Trophoblast cell (in vitro differentiated cells and primary cell): ENCODE data around the gene OGFOD2.
"Not testable (repeated sequence)": the region's sequence is repeated elsewhere in the genome, so short reads cannot be mapped to it uniquely, and the experiment has no call there.

Source experiments
- DNase-seq, 2 donors: peaks; one replicate each; pipeline ENCODE4 v3.0.0-alpha.2; 2016
- H2AFZ ChIP-seq: 2 replicates; pipeline ENCODE4 v1.6.1; 2013; ENCODE audit warnings: low read length, moderate library complexity, mild to moderate bottlenecking; ENCODE audit not compliant: insufficient read depth, poor library complexity
- H2AK5ac ChIP-seq: 2 replicates; pipeline ENCODE4 v1.6.1; 2013; ENCODE audit warnings: mild to moderate bottlenecking, low read length
- H2BK120ac ChIP-seq: 2 replicates; pipeline ENCODE4 v1.6.1; 2013; ENCODE audit warnings: low read length, mild to moderate bottlenecking, moderate library complexity; ENCODE audit not compliant: insufficient read depth, poor library complexity
- H2BK12ac ChIP-seq: 2 replicates; pipeline ENCODE4 v1.6.1; 2013; ENCODE audit warnings: mild to moderate bottlenecking, low read length, moderate library complexity
- H2BK5ac ChIP-seq: 2 replicates; pipeline ENCODE4 v1.6.1; 2013; ENCODE audit warnings: low read length, low read depth, moderate library complexity, mild to moderate bottlenecking; ENCODE audit not compliant: poor library complexity
- H3K14ac ChIP-seq: 2 replicates; pipeline ENCODE4 v1.6.1; 2013; ENCODE audit warnings: mild to moderate bottlenecking, low read length
- H3K18ac ChIP-seq: 2 replicates; pipeline ENCODE4 v1.6.1; 2013; ENCODE audit warnings: mild to moderate bottlenecking, low read length
- H3K23ac ChIP-seq: 2 replicates; pipeline ENCODE4 v1.6.1; 2013; ENCODE audit warnings: low read length
- H3K27ac ChIP-seq: 2 replicates; pipeline ENCODE4 v1.5.1; 2013; ENCODE audit warnings: low read depth, mild to moderate bottlenecking, inconsistent platforms, low read length, moderate library complexity
- H3K27me3 ChIP-seq: 2 replicates; pipeline ENCODE4 v1.6.1; 2013; ENCODE audit warnings: inconsistent platforms, mild to moderate bottlenecking, low read length, moderate library complexity; ENCODE audit not compliant: insufficient read depth
- H3K36me3 ChIP-seq, 2 experiments: 1 replicate in 1 of 2; 2 replicates in 1 of 2; pipeline ENCODE4 v1.6.1; 2013; ENCODE audit warnings: low read length in 2 of 2, mild to moderate bottlenecking in 2 of 2, moderate library complexity in 1 of 2; ENCODE audit not compliant: insufficient read depth in 2 of 2, control insufficient read depth in 1 of 2
- H3K4ac ChIP-seq: 2 replicates; pipeline ENCODE4 v1.6.1; 2013; ENCODE audit warnings: low read depth, mild to moderate bottlenecking, low read length, moderate library complexity
- H3K4me1 ChIP-seq, 2 experiments: 1 replicate in 1 of 2; 2 replicates in 1 of 2; pipeline ENCODE4 v1.6.1; 2013; ENCODE audit warnings: low read length in 2 of 2, mild to moderate bottlenecking in 2 of 2, moderate library complexity in 1 of 2; ENCODE audit not compliant: insufficient read depth in 2 of 2, control insufficient read depth in 1 of 2
- H3K4me2 ChIP-seq: 2 replicates; pipeline ENCODE4 v1.6.1; 2013; ENCODE audit warnings: inconsistent platforms, mild to moderate bottlenecking, low read length, moderate library complexity
- H3K4me3 ChIP-seq: 2 replicates; pipeline ENCODE4 v1.5.1; 2013; ENCODE audit warnings: mild to moderate bottlenecking, low read depth, low read length, inconsistent platforms
- H3K79me1 ChIP-seq: one replicate; pipeline ENCODE4 v1.6.1; 2013; ENCODE audit warnings: low read length
- H3K79me2 ChIP-seq: 2 replicates; pipeline ENCODE4 v1.6.1; 2013; ENCODE audit warnings: low read length, mild to moderate bottlenecking; ENCODE audit not compliant: control insufficient read depth, insufficient read depth, poor library complexity
- H3K9ac ChIP-seq: 2 replicates; pipeline ENCODE4 v1.6.1; 2013; ENCODE audit warnings: mild to moderate bottlenecking, low read length
- H3K9me3 ChIP-seq: 2 replicates; pipeline ENCODE4 v1.6.1; 2013; ENCODE audit warnings: low read depth, mild to moderate bottlenecking, control low read depth, inconsistent platforms, low read length; ENCODE audit not compliant: insufficient read depth
- H4K12ac ChIP-seq: 2 replicates; pipeline ENCODE4 v1.6.1; 2013; ENCODE audit warnings: low read depth, mild to moderate bottlenecking, low read length, moderate library complexity
- H4K8ac ChIP-seq: 2 replicates; pipeline ENCODE4 v1.6.1; 2013; ENCODE audit warnings: low read depth, mild to moderate bottlenecking, low read length, moderate library complexity
- H4K91ac ChIP-seq: one replicate; pipeline ENCODE4 v1.6.1; 2013; ENCODE audit warnings: low read depth, mild to moderate bottlenecking, low read length, moderate library complexity
- WGBS: extraction: QIAGEN DNeasy Blood & Tissue Kit; methylation state at CpG from one replicate; pipeline ENCODE4 v1.1.7; 2013; ENCODE audit warnings: missing lambda C conversion rate; ENCODE audit not compliant: insufficient read length, insufficient coverage; ENCODE audit errors: extremely low coverage; 5-methylcytosine and 5-hydroxymethylcytosine counted together

Gene OGFOD2

GRCh38 chr12:122937622-122938091 lies 37.4 kb upstream of the OGFOD2 start:
- Histone ChIP-seq H3K4me3 (no peak overlapping the region), H2AK5ac (no peak overlapping the region), H3K36me3 (no peaks in the 10 kb centered on the region), H3K79me1 (no peaks in the 10 kb centered on the region), H2BK120ac (no peak overlapping the region), H3K4ac (no peak overlapping the region), H3K4me2 (no peak overlapping the region), H3K79me2 (no peaks in the 10 kb centered on the region), H2BK12ac (no peak overlapping the region), H4K91ac (no peak overlapping the region), H3K27ac (no peak overlapping the region), H4K12ac (no peak overlapping the region), H3K23ac (no peak overlapping the region), H3K27me3 (no peaks in the 10 kb centered on the region), H2BK5ac (no peak overlapping the region), H3K9ac (no peak overlapping the region), H3K18ac (no peak overlapping the region), H3K9me3 (no peaks in the 10 kb centered on the region), H3K4me1 (peaks cover 0 to 3% of the 10 kb centered on the region in 2 experiments), H4K8ac (no peak overlapping the region), H2AFZ (no peak overlapping the region), H3K14ac (no peak overlapping the region)
- DNase-seq = no peak
- no CpG with 5 or more reads among the region's 3 CpGs for WGBS

- no peak overlapping the region for H4K8ac ChIP-seq
- H3K4me2 ChIP-seq = no peak overlapping the region
- no peak overlapping the region for H2AFZ ChIP-seq
- no peak overlapping the region for H2BK12ac ChIP-seq
- no peak overlapping the region for H3K18ac ChIP-seq
- DNase-seq = no peak
- no peak overlapping the region for H4K91ac ChIP-seq
- no peaks in the 10 kb centered on the region for H3K27me3 ChIP-seq
- no peak overlapping the region for H2AK5ac ChIP-seq
- H2BK5ac ChIP-seq = no peak overlapping the region
- no peak overlapping the region for H3K4me3 ChIP-seq
- H3K79me1 ChIP-seq = no peaks in the 10 kb centered on the region
- no peak overlapping the region for H2BK120ac ChIP-seq
- no peak overlapping the region for H3K23ac ChIP-seq
- H3K9ac ChIP-seq = no peak overlapping the region
- no peak overlapping the region for H3K4ac ChIP-seq
- WGBS = no CpG with 5 or more reads among the region's 4 CpGs
- peaks cover 0 to 3% of the 10 kb centered on the region in 2 experiments for H3K4me1 ChIP-seq
- no peaks in the 10 kb centered on the region for H3K79me2 ChIP-seq
- H3K36me3 ChIP-seq = no peaks in the 10 kb centered on the region
- H3K14ac ChIP-seq = no peak overlapping the region
- no peak overlapping the region for H3K27ac ChIP-seq
- no peaks in the 10 kb centered on the region for H3K9me3 ChIP-seq
- H4K12ac ChIP-seq = no peak overlapping the region
Measured at GRCh38 chr12:122939125-122939524, 35.9 kb upstream of the OGFOD2 start.

GRCh38 chr12:122941351-122941750 lies 33.7 kb upstream of the OGFOD2 start:
- not testable (repeated sequence) for H3K79me1 ChIP-seq, H2BK120ac ChIP-seq, H2AK5ac ChIP-seq, H3K27ac ChIP-seq, H4K8ac ChIP-seq, H2BK5ac ChIP-seq, H3K36me3 ChIP-seq, H4K12ac ChIP-seq, H3K4me3 ChIP-seq, H3K9me3 ChIP-seq, H2BK12ac ChIP-seq, DNase-seq, H2AFZ ChIP-seq, H3K23ac ChIP-seq, H3K18ac ChIP-seq, H3K14ac ChIP-seq, H3K4me2 ChIP-seq, H3K4ac ChIP-seq, H4K91ac ChIP-seq, H3K4me1 ChIP-seq, H3K79me2 ChIP-seq, H3K9ac ChIP-seq, H3K27me3 ChIP-seq
- WGBS = no CpG with 5 or more reads among the region's 5 CpGs

- H2BK5ac ChIP-seq = no peak overlapping the region
Measured at GRCh38 chr12:122942637-122943036, 32.4 kb upstream of the OGFOD2 start.

More at GRCh38 chr12:122942637-122943036, 32.4 kb upstream of the OGFOD2 start:
- H3K4ac ChIP-seq = no peak overlapping the region
- no peak overlapping the region for H3K27ac ChIP-seq
- WGBS = no CpG with 5 or more reads among the region's 2 CpGs
- no peak overlapping the region for H4K8ac ChIP-seq
- peaks cover 17% of the 10 kb centered on the region for H3K79me1 ChIP-seq
- H3K9ac ChIP-seq = no peak overlapping the region
- no peak overlapping the region for H2BK12ac ChIP-seq
- H3K4me2 ChIP-seq = no peak overlapping the region
- H2BK120ac ChIP-seq = no peak overlapping the region
- H2AK5ac ChIP-seq = no peak overlapping the region
- H3K27me3 ChIP-seq = no peaks in the 10 kb centered on the region
- H3K9me3 ChIP-seq = peaks cover 3% of the 10 kb centered on the region
- H3K4me1 ChIP-seq = peaks cover 7 to 15% of the 10 kb centered on the region in 2 experiments
- no peak overlapping the region for H3K4me3 ChIP-seq
- no peaks in the 10 kb centered on the region for H3K36me3 ChIP-seq
- no peak overlapping the region for H4K91ac ChIP-seq
- H4K12ac ChIP-seq = no peak overlapping the region
- no peak for DNase-seq
- H2AFZ ChIP-seq = no peak overlapping the region
- no peak overlapping the region for H3K14ac ChIP-seq
- H3K18ac ChIP-seq = no peak overlapping the region
- H3K23ac ChIP-seq = no peak overlapping the region
- H3K79me2 ChIP-seq = no peaks in the 10 kb centered on the region
